Measurements from ENCODE around the gene EIF2B5.

The EIF2B5 gene

GRCh38 chr3:184193991-184194539, 58.9 kb downstream of the EIF2B5 start:
- no peak for FAIRE-seq
- no peak for DNase-seq (ENCODE audit: low spot score)

Data from urothelium cell line (cell line).